ENCODE measurements around the gene TUT4. TPM values are rescaled to one million over a fixed set of nuclear protein-coding genes. Genes with fewer than 3 reads are reported as not detected.

Gene TUT4
- total and polyA plus RNA-seq, 2 donors (not counting 1 experiment from before 2014, with no cell fraction given), result 29.3 to 37.5 TPM

GRCh38 chr1:52427152-52427551 lies 125.7 kb downstream of the TUT4 start:
- H3K4me3 ChIP-seq (replicated peaks in 1 of 4; ENCODE audit: control extremely low read depth in 1 of 4, insufficient read depth in 1 of 4, low read depth in 3 of 4, low read length in 4 of 4), result no peak overlapping the region
- no peaks in the 10 kb centered on the region for H3K27me3 ChIP-seq (ENCODE audit: control insufficient read depth, insufficient read depth, low read length)
- no peaks in the 10 kb centered on the region for H4K20me1 ChIP-seq (ENCODE audit: control insufficient read depth, extremely low read depth, insufficient read depth, low read length)
- no peak overlapping the region for H3K27ac ChIP-seq (ENCODE audit: insufficient read depth, low read length)
- peaks cover 1% of the 10 kb centered on the region for H3K36me3 ChIP-seq (ENCODE audit: control insufficient read depth, insufficient read depth, low read length)
- DNase-seq (ENCODE audit: low read depth in 2 of 2), result no peak
- no peak overlapping the region for H3K4me2 ChIP-seq (ENCODE audit: extremely low read depth, insufficient read depth, low read length)
- H3K79me2 ChIP-seq (ENCODE audit: control insufficient read depth, insufficient read depth, low read length), result no peaks in the 10 kb centered on the region
- H3K4me1 ChIP-seq (ENCODE audit: control insufficient read depth, extremely low read depth, insufficient read depth, low read length), result peaks cover 2% of the 10 kb centered on the region
- H2AFZ ChIP-seq (ENCODE audit: low read length), result no peak overlapping the region
- H3K9ac ChIP-seq (ENCODE audit: insufficient read depth, low read length), result no peak overlapping the region
- TF ChIP-seq, protein P1, sequence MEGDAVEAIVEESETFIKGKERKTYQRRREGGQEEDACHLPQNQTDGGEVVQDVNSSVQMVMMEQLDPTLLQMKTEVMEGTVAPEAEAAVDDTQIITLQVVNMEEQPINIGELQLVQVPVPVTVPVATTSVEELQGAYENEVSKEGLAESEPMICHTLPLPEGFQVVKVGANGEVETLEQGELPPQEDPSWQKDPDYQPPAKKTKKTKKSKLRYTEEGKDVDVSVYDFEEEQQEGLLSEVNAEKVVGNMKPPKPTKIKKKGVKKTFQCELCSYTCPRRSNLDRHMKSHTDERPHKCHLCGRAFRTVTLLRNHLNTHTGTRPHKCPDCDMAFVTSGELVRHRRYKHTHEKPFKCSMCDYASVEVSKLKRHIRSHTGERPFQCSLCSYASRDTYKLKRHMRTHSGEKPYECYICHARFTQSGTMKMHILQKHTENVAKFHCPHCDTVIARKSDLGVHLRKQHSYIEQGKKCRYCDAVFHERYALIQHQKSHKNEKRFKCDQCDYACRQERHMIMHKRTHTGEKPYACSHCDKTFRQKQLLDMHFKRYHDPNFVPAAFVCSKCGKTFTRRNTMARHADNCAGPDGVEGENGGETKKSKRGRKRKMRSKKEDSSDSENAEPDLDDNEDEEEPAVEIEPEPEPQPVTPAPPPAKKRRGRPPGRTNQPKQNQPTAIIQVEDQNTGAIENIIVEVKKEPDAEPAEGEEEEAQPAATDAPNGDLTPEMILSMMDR (conservative IDR thresholded peaks at IDR 0.05 in 1 of 2, IDR thresholded peaks at IDR 0.05 in 1 of 2; ENCODE audit: low read depth in 1 of 2, low read length in 2 of 2), result no peak
- TF ChIP-seq EZH2 (IDR thresholded peaks at IDR 0.05; ENCODE audit: low read length, missing control alignments), result no peak
- H3K9me3 ChIP-seq (ENCODE audit: control insufficient read depth, insufficient read depth, low read depth, low read length), result no peaks in the 10 kb centered on the region

- Histone ChIP-seq H3K36me3 (ENCODE audit: control insufficient read depth, insufficient read depth, low read length) (peaks cover 1% of the 10 kb centered on the region), H3K27me3 (ENCODE audit: control insufficient read depth, insufficient read depth, low read length) (no peaks in the 10 kb centered on the region), H3K4me2 (ENCODE audit: extremely low read depth, insufficient read depth, low read length) (no peak overlapping the region), H3K4me3 (replicated peaks in 1 of 4; ENCODE audit: control extremely low read depth in 1 of 4, insufficient read depth in 1 of 4, low read depth in 3 of 4, low read length in 4 of 4) (no peak overlapping the region), H3K9me3 (ENCODE audit: control insufficient read depth, insufficient read depth, low read depth, low read length) (no peaks in the 10 kb centered on the region), H2AFZ (ENCODE audit: low read length) (no peak overlapping the region), H3K79me2 (ENCODE audit: control insufficient read depth, insufficient read depth, low read length) (no peaks in the 10 kb centered on the region), H3K4me1 (ENCODE audit: control insufficient read depth, extremely low read depth, insufficient read depth, low read length) (peaks cover 2% of the 10 kb centered on the region), H4K20me1 (ENCODE audit: control insufficient read depth, extremely low read depth, insufficient read depth, low read length) (no peaks in the 10 kb centered on the region), H3K27ac (ENCODE audit: insufficient read depth, low read length) (no peak overlapping the region), H3K9ac (ENCODE audit: insufficient read depth, low read length) (no peak overlapping the region)
- peak; percentile 31 to 65 for DNase-seq (ENCODE audit: low read depth in 2 of 2)
- TF ChIP-seq EZH2 (IDR thresholded peaks at IDR 0.05; ENCODE audit: low read length, missing control alignments), result no peak
- TF ChIP-seq, protein P1 (conservative IDR thresholded peaks at IDR 0.05 in 1 of 2, IDR thresholded peaks at IDR 0.05 in 1 of 2; ENCODE audit: low read depth in 1 of 2, low read length in 2 of 2), result no peak
Observed at GRCh38 chr1:52426371-52426770, 126.5 kb downstream of the TUT4 start.

- Histone ChIP-seq H3K27me3 (ENCODE audit: control insufficient read depth, insufficient read depth, low read length) (no peaks in the 10 kb centered on the region), H3K9ac (ENCODE audit: insufficient read depth, low read length) (no peak overlapping the region), H3K79me2 (ENCODE audit: control insufficient read depth, insufficient read depth, low read length) (no peaks in the 10 kb centered on the region), H3K36me3 (ENCODE audit: control insufficient read depth, insufficient read depth, low read length) (peaks cover 1% of the 10 kb centered on the region), H2AFZ (ENCODE audit: low read length) (no peak overlapping the region), H3K4me2 (ENCODE audit: extremely low read depth, insufficient read depth, low read length) (no peak overlapping the region), H3K4me1 (ENCODE audit: control insufficient read depth, extremely low read depth, insufficient read depth, low read length) (peaks cover 2% of the 10 kb centered on the region), H3K9me3 (ENCODE audit: control insufficient read depth, insufficient read depth, low read depth, low read length) (no peaks in the 10 kb centered on the region), H3K4me3 (replicated peaks in 1 of 4; ENCODE audit: control extremely low read depth in 1 of 4, insufficient read depth in 1 of 4, low read depth in 3 of 4, low read length in 4 of 4) (no peak overlapping the region), H3K27ac (ENCODE audit: insufficient read depth, low read length) (no peak overlapping the region), H4K20me1 (ENCODE audit: control insufficient read depth, extremely low read depth, insufficient read depth, low read length) (no peaks in the 10 kb centered on the region)
- TF ChIP-seq, protein P1 (conservative IDR thresholded peaks at IDR 0.05 in 1 of 2, IDR thresholded peaks at IDR 0.05 in 1 of 2; ENCODE audit: low read depth in 1 of 2, low read length in 2 of 2), result no peak
- no peak for TF ChIP-seq EZH2 (IDR thresholded peaks at IDR 0.05; ENCODE audit: low read length, missing control alignments)
- peak; percentile 8 to 14 for DNase-seq (ENCODE audit: low read depth in 2 of 2)
Observed at GRCh38 chr1:52424813-52425212, 128.1 kb downstream of the TUT4 start.
